ENCODE data around the gene PHEX.

PHEX gene

GRCh38 chrX:22086003-22086402 lies 53.9 kb downstream of the PHEX start (continued):
- TF ChIP-seq POU6F1 (CRISPR knock-in tag; IDR thresholded peaks at IDR 0.05; ENCODE audit: borderline replicate concordance, low read depth) (no peak), OSR1 (CRISPR knock-in tag; IDR thresholded peaks at IDR 0.05) (no peak), ZNF70 (CRISPR knock-in tag; IDR thresholded peaks at IDR 0.05) (no peak), TCF4 (CRISPR knock-in tag; IDR thresholded peaks at IDR 0.05; ENCODE audit: borderline replicate concordance) (no peak)

GRCh38 chrX:22087011-22087557 lies 55.0 kb downstream of the PHEX start:
- no peak for TF ChIP-seq ZNF70 (CRISPR knock-in tag; IDR thresholded peaks at IDR 0.05)

GRCh38 chrX:22088326-22088725 lies 56.2 kb downstream of the PHEX start:
- no peak for ATAC-seq
- TF ChIP-seq PPARA (CRISPR knock-in tag; IDR thresholded peaks at IDR 0.05; ENCODE audit: borderline replicate concordance) (no peak), CSDC2 (CRISPR knock-in tag; IDR thresholded peaks at IDR 0.05) (no peak), CREB5 (CRISPR knock-in tag; IDR thresholded peaks at IDR 0.05; ENCODE audit: low read depth) (no peak)

More at GRCh38 chrX:22087011-22087557, 55.0 kb downstream of the PHEX start:
- no peak for ATAC-seq

- no peak for ATAC-seq
- TF ChIP-seq BACH2 (CRISPR knock-in tag; IDR thresholded peaks at IDR 0.05; ENCODE audit: borderline replicate concordance) (no peak), ESRRG (CRISPR knock-in tag; IDR thresholded peaks at IDR 0.05) (no peak), ZNF8 (CRISPR knock-in tag; IDR thresholded peaks at IDR 0.05) (no peak), RARB (CRISPR knock-in tag; IDR thresholded peaks at IDR 0.05) (no peak)
Observed at GRCh38 chrX:22090181-22090580, 58.1 kb downstream of the PHEX start.

- TF ChIP-seq TCF4 (CRISPR knock-in tag; IDR thresholded peaks at IDR 0.05; ENCODE audit: borderline replicate concordance) (no peak), CSRNP3 (CRISPR knock-in tag; IDR thresholded peaks at IDR 0.05) (no peak), ZFP30 (CRISPR knock-in tag; IDR thresholded peaks at IDR 0.05) (no peak), ZFP3 (CRISPR knock-in tag; IDR thresholded peaks at IDR 0.05) (no peak), RARB (CRISPR knock-in tag; IDR thresholded peaks at IDR 0.05) (no peak), TOX (CRISPR knock-in tag; IDR thresholded peaks at IDR 0.05; ENCODE audit: borderline replicate concordance) (no peak)
- ATAC-seq: no peak
Observed at GRCh38 chrX:22093550-22093949, 61.4 kb downstream of the PHEX start.

- TF ChIP-seq PPARA (CRISPR knock-in tag; IDR thresholded peaks at IDR 0.05; ENCODE audit: borderline replicate concordance) (no peak), ZNF70 (CRISPR knock-in tag; IDR thresholded peaks at IDR 0.05) (no peak), ZC3H10 (CRISPR knock-in tag; IDR thresholded peaks at IDR 0.05) (no peak), SNAI2 (CRISPR knock-in tag; IDR thresholded peaks at IDR 0.05) (no peak), TCF4 (CRISPR knock-in tag; IDR thresholded peaks at IDR 0.05; ENCODE audit: borderline replicate concordance) (no peak), OSR1 (CRISPR knock-in tag; IDR thresholded peaks at IDR 0.05) (no peak), CREB5 (CRISPR knock-in tag; IDR thresholded peaks at IDR 0.05; ENCODE audit: low read depth) (no peak), CSRNP3 (CRISPR knock-in tag; IDR thresholded peaks at IDR 0.05) (no peak), ZNF565 (CRISPR knock-in tag; conservative IDR thresholded peaks at IDR 0.05; ENCODE audit: low read depth) (no peak), ZNF8 (CRISPR knock-in tag; IDR thresholded peaks at IDR 0.05) (no peak), GLIS3 (CRISPR knock-in tag; IDR thresholded peaks at IDR 0.05) (no peak), CSDC2 (CRISPR knock-in tag; IDR thresholded peaks at IDR 0.05) (no peak), ZFP3 (CRISPR knock-in tag; IDR thresholded peaks at IDR 0.05) (no peak), ISL1 (CRISPR knock-in tag; IDR thresholded peaks at IDR 0.05) (no peak), ZFP30 (CRISPR knock-in tag; IDR thresholded peaks at IDR 0.05) (no peak), BACH2 (CRISPR knock-in tag; IDR thresholded peaks at IDR 0.05; ENCODE audit: borderline replicate concordance) (no peak), PATZ1 (CRISPR knock-in tag; IDR thresholded peaks at IDR 0.05; ENCODE audit: borderline replicate concordance) (no peak), ESRRG (CRISPR knock-in tag; IDR thresholded peaks at IDR 0.05) (no peak)
- no peak for ATAC-seq
Observed at GRCh38 chrX:22095286-22095685, 63.2 kb downstream of the PHEX start.
